CD4-positive, alpha-beta T cell treated with Interleukin-6 for 4 hours (primary cell): ENCODE data around the gene XYLT1.
A peak's percentile ranks its signal among the peaks of the same experiment; 100 is the strongest.

Experiments used
- DNase-seq: peaks from one replicate; pipeline ENCODE4 v3.0.0-alpha.2; 2020; ENCODE audit warnings: mixed read lengths

The XYLT1 gene

DNA sequence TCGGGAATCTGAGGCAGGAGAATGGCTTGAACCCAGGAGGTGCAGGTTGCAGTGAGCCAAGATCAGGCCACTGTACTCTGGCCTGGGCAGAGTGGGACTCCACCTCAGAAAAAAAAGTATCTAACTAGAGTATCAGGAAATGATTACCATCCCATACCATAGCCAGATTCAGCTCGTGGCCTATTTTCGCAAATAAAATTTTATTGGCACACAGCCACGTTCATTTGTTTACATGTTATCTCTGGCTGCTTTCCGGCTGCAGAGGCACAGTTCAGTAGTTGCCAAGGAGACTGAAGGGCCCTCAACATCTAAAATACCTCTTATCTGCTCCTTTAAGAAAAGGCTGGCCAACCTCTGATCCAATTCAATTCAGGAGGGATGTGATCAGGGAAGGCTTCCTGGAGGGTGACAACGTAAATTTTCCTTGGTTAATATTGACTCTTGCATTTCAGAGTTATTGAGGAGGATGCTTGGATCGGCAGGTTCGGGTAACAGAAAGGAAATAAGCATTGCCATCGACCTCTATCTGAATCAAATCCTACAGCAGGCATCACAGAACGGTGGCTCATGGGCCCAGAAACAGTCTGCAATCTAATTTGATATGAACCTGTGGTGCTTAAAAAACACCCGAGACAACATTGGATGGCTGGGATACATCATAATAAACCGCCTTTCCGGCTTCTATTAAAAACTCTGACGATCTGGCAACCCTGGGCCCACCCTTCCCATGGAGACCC lies 73.8 kb downstream of the XYLT1 start:
- peak; percentile 55 for DNase-seq

DNA sequence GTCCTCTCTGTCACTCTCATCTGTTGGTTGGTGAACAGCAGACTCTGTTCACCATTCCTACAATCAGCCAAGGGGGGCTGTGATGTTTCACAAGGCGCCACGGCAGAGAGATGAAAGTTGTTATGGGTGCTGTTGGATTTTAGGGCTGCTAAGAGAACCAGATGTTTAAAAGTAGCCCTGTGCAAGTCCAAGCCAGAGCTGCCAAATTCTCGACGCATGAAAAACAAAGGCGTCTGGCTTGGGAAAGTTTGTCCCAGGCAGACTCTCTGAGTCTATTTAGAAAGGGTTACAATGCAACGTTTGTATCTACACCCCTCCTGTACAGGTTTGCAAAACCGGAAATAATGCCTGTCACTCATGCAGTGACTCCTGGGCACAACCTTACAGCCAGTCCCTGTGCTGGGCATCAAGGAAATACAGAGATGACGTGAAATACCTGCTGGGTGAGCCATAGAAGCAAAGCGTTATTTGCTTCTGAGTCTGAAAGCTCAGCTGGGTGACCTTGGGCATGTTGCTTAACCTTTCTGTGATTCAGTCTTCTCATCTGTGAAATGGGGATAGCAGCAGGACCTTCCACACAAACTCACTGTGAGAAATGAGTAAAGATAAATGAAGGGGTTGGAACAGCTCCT lies 74.8 kb downstream of the XYLT1 start:
- DNase-seq: no peak

DNA sequence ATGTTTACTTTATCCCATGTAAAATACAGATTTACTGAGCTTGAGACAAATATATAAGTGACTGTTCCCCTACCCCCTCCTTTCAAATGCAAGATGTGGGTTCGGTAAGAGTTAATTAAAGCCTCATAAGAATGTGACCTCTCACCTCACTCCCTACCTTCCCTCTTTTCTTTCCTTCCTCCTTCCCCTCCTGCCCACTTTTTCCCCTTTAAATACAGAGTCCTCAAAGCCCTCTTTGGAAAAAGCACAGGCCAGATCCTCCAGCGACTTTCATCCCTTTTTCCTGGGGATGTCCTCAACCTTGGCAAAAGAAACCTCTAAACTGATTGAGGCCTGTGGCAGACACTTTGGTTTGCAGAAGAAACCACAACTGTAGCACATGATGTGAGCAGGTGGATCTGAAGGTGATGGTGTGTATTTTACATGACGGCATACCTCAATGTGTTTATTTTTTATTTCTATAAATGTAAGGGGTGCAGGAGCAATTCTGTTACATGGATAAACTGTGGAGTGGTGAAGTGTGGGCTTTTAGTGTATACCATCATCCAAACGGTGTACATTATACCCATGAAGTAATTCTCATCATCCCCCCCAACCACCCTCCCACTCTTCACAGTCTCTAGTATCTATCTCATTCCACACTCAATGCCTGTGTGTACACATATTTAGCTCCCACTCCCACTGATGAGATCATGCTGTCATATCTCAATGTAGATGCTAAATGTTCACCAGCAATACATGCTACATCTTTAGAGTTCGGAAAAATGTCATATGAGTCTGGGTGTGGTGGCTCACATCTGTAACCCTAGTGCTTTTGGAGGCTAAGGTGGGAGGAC lies 77.7 kb downstream of the XYLT1 start:
- DNase-seq: no peak

DNA sequence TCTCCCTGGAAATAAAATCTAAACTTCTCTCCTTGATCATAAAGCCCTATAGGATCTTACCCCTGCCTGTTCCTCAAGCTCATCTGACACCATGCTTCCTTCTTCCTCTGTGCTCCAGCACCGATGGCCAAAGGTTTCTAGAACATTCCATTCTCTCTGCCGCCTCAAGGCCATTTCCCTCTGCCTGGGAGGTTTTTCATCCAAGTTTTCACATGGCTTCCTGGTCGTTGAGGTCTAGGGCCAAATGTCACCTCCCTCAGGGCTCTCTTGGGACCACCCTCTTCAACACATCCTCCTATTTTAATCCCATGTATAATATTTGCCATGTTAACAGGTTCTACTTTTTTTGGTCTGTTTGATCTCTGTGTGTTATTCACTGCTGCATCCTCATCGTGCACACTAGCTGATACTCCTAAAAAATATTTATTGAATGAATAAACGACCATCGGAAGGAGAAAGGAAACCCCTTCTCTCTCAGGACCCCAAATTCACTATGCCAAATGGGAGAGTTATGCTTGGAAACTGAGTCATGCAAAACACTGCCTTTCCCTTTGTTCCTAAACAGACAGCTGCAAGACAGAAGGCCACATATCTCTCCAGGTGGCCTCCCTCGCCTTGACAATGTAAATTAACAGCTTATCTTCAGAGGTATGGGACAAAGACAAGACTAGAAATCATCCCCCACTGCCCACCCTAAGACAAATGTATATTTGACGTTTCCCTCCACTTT lies 78.5 kb downstream of the XYLT1 start:
- no peak for DNase-seq

DNA sequence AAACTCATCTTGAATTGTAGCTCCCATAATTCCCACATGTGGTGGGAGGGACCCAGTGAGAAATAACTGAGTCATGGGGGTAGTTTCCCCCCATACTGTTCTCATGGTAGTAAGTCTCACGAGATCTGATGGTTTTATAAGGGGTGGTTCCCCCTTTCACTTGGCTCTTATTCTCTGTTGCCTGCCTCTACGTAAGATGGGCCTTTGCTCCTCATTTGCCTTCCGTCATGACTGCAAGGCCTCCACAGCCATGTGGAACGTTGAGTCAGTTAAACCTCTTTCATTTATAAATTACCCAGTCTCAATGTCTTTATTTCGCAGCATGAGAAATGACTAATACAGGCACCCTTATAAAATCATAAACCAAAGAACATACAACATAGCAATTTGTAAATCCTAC lies 79.0 kb downstream of the XYLT1 start:
- DNase-seq: no peak

DNA sequence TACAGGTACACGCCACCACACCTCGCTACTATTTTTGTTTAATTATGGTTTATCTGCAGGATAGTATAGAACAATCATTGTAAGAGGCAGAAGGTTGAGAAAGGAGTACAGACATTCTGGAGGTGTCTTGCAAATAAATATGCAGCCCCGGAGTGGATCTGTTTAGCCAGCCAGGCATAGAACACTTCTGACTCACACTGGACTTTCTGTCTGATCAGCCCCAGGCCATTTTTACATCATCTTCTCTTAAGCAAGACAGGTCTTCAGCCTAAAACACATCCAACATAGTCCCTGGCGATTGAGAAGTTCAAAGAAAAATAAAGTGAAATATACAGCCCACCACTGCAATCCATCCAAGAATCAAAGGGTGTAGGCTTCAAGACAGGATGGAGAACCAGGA lies 81.4 kb downstream of the XYLT1 start:
- DNase-seq: no peak

DNA sequence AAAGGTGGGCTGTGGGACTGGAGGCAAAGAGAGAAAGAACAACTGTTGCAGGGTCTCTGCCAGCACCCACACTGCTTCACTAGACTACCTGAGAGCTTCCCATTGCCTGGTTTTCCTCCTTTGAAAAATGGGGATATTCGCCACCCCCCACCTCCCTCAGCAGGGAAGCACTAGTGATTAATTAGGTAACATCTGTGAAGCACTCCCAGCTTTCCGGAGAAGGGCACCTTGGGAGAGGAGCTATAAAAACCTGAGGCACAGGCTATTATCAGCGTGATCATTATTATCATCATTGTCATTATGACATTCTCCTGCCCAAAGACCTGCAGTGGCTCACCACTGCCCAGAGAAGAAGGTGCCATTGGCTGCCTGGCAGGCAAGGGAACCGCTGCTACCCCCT lies 83.5 kb downstream of the XYLT1 start:
- DNase-seq: no peak

DNA sequence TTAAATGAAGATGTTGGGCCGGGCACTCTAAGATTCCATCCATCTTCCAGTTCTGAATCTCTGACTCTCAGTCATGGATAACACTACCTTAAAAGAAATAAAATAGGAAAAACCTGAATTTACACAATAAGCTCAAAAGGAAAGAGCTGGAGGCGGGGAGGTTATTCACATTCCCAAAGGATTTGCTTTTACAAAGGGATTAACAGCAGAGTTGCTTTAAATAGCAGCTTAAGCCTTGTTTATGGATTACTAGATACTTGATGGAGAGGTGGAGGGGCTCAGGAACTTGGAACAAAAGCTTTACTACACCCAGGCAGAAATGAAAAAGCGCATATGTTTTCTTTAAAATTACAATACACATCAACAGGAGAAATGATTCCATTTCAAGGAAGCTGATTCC lies 84.5 kb downstream of the XYLT1 start:
- no peak for DNase-seq

DNA sequence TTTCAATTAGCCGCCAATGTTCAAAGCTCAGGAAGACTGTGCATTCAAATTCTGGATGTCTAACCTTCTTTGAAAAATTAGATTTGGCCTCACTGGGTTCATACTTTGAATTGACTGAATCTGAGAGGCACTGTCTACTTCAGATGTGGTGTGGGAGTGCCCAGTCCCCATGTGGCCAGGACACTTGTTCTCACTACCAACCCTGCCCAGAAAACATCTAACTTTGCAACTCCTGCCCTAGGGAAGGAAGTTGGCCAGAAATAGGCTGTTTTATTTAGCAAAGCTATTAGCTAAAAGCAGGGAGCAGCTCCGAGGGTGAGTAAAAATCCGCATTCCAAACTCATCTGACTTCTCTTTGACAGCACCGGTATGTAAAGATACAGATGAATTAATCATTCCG lies 86.3 kb downstream of the XYLT1 start:
- no peak for DNase-seq

DNA sequence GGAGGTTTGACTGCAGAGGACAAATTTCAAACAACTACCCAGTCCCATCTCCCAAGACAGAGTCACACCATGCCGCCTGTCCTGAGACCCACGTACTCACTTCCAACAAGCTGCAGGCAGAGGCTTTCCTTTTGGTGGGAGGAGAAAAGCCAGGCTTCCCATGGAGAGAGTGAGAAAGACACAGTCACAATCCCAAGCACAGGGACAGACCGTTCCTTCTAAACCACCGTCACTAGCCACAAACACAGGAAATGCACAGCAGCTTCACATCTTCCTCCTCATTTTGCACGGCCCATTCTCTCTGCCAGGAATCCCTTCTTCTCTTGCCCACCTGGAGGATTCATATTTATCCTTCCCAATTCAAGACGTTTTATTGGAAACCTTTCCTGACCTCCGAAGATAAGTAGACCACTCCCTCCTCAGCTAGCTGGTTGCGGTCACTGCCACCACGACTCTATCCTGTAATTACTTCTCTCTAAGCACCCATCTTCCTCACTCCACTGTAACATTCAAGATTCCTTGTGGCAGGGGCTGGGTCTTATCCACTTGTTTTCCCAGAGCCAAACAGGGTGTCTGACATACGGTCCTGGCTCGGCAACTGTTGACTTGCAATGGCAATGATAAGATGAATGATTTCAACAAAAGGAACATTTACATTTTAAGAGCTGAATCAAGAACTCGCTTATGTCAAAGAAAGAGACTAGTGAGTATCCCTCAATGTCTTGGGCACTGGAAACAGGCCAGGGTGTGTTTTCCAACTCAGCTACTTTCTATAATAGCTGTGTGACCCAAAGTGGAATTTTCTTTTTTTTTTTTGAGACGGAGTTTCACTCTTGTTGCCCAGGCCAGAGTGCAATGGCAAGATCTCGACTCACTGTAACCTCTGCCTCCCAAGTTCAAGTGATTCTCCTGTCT lies 87.6 kb downstream of the XYLT1 start:
- DNase-seq: no peak

DNA sequence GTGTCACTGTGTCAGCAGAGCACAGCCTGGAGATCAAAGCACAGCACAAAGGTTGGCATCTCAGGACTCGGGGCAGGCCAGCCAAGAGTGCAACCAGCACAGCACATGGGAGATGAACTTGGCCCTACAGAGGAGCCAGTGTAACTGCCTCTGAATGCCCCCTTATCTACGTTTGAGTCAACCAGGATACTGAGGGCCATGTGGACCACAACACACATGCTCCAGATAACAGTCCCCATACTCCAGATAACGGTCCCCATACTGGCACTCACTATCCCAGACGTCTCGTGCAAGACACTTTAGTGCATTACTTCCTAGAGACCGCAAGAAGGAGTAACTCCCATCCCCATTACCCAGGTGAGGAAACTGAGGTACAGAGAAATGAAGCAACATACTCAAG lies 88.2 kb downstream of the XYLT1 start:
- DNase-seq: no peak

DNA sequence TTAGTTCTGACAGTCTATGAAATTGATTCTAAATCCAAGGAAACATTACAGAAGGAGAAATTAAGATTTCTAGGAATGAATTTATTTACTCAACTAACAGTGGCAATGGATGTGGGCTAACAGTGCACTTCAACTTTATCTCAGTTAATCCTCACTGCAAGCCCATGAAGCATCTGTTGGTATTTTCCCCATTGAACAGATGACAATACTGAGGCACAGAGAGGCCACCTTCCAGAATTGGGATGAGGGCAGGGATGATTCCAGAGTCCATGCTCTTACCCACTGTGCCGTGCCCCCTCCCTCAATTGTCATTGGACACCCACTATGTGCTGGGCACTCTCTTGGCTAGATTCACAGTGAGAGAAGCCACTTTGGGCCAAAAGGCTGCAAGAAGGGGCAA lies 89.0 kb downstream of the XYLT1 start:
- DNase-seq: no peak

DNA sequence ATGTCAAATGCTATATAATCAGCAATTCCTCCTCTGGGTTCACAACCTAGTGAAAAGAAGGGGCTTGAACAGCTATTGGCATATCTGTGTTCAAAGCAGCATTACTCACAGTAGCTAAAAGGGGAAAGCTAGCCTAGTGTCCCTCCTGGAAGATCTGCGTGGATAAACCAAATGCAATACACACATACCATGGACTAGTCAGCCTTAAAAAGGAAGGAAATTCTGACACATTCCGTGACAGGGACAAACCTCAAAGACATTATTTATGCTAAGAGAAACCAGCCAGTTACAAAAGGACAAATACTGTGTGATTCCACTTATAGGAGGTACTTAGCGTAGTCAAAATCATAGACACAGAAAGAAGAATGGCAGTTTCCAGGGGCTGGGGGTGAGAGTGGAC lies 90.1 kb downstream of the XYLT1 start:
- no peak for DNase-seq

DNA sequence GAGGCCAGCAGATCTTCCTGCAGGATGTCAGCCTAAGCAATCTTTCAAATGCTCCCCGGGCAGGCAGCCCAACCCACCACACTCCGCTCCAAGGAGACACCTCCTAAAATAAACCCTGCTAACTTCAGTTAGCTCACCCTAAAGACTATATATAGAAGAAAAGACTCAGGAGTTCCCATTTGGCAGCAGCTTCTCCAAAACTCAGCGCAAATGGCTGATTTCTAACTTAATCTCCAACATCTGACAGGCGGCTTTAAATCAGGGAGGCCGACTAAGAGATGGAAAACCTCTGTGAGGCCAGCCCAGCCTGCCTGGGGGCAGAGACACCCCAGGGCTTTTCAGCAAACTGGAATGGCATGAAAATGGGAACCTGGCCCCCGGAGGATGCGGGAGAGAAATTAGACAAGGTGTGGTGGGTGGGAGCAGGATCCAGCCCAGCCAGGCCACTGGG lies 91.6 kb downstream of the XYLT1 start:
- DNase-seq: no peak

DNA sequence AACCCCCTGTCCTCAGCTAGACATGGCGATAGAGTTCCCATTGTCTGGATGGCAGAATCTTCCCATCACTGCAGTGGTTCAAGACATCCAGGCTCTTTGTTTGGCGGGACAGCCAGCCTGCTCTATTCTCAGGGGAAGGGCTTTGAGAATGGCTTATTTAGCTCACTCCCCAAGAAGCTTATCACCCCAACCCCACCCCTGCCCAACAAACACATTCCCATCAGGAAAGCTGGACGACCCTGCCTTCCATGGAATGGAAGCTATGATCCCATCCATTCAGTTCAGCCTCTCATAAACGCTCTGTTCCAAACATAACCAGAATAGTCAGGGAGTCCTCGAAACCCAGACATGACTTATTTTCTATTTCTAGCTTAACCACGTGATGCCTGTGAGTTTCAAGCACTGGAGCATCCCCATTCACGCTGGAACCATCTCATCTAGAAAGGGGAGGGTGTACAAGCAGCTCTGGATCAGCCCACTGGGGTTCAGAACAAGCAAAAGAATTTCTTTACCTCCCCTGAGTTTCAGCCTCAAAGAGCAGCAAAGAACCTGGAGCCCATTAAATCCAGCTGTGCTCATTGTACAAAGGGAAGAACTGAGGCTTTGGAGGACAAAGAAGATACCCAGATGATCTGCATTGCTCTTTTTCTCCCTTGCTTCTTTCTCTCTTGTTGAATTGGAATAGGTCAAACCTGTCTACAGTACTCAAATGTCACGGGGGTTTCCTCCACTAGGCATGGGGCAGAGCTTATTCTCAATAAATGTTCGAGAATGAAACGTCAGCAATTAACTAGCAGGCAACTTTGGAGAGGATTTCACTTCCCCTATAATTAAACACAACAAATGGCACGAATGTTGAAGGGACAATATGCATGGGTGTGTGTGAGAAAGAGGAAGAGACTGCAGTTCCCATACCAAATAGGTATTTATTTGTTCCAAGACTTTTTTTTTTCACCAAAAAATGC lies 93.1 kb downstream of the XYLT1 start:
- no peak for DNase-seq

DNA sequence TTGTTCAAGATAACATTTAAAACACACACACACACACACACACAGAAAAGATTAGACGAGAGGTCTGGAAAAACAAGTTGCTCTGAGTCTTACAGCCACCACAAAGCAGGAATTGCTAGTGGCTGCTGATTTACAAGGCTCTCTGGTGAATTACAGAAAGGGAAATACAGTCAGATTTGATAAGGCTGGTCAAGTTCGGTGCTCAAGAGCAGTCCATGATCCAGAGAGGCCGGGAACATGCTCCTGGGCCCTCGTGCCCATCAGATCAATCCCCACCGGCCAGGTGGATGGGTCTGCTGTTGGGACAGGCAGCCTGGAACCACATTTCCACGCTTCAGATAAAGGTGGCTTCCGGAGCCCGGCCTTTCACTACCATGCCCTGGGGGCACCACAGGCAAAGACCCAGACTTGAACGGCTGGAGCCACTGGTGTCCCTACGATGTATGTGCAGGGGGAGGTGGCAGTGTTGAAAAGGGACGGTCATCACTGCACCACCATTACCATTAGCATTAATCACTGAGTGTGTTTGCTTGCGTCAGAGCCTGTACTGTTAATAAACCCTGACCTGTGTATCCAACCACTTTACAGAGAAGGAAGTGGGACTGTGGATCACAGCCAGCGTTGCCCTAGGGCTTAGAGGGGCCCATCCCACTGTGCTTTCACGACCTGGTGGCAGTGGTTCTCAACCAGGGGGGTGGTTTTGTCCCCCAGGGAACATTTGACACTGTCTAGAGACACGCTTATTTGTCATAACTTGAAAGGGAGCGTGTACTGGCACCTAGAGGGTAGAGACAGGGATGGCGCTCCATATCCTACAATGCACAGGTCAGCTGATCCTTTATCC lies 95.1 kb downstream of the XYLT1 start:
- no peak for DNase-seq

DNA sequence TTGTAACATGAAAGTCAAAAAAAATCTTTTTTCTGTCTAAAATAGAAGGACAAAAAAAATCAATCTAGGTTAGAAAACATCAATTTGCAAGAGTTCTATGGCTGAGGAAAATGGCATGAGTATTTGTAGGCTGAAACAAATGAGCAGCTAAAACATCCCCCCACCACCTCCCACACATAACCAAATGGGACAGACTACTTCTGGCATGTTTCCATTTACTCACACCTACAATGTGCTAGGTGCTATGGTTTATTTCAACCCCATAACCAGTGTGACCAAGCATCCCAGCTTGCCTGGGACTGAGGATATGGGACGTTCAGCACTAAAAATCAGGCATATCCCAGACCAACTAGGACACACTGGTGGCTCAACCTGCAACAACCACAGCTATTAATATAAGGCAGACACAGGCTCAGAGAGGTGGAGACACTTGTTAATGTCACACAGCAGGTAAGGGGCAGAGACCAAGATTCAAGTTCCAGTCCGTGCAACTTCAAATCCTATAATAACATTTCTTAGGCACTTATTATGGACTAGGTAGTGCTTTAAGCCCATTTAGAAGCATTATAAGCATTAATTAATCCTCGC lies 96.0 kb downstream of the XYLT1 start:
- no peak for DNase-seq

DNA sequence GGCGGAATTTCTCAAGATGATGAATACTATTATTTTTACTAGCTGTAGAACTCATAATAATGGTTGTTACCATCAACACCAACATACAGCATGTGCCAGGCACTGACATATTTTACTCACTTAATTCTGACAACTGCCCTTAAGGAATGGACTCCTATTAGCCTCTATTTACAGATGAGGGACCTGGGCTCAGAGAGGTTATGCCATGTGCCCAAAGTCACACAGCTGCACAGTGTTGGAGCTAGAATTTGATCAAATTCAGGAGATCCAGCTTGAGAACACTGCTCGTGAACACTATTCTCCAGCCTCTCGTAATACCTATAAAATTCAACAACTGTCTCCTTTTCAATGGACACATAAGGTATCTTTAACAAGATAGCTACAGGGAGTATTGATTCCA lies 97.2 kb downstream of the XYLT1 start:
- DNase-seq: no peak

DNA sequence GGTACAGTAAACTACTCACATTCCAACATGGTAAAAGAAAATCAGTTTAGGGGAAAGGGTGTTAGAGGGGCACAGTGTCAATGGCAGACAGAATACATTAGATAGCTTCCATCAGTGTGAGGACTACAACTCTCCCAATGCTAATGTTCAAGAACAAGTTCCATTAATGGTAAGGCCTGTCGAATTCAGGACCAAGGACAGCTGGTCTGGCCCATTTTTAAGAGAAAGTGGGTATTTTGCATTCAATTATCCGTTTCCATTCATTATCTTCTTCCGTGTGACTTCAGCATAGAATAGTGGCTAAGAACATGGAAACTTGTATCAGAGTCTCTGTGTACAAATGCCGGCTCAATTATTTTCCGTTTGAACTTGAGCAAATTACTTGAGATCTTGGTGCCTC lies 98.4 kb downstream of the XYLT1 start:
- no peak for DNase-seq

DNA sequence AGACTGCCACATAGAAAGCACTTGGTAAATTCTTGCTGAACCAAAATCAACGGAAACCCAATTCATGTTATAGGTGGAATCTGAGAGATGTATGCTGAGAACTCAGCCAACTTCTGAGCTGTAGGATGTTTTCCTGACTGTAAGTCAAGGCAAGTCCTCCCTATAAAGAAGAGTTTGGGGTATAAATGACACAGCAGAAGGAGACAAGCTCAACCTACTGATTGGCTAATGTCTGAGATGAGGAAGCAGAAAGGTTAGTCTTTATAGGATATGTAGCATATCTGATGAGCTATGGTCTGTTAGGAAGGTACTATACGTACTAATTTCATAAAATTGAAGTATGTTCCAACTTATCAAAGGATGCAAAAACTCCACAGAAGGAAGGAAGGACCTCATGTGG lies 99.5 kb downstream of the XYLT1 start:
- no peak for DNase-seq
